SK-N-MC (cell line): ENCODE results near the gene KIF1A.

Source experiments
- DNase-seq: peaks from one replicate; pipeline ENCODE4 v3.0.0-alpha.2; 2011; ENCODE audit warnings: low read depth, low spot score
- H3K27ac ChIP-seq: fragments of 200-600 bp; sonication (generic); 2 replicates; pipeline ENCODE4 v1.5.1; 2016; ENCODE audit warnings: mixed run types
- H3K36me3 ChIP-seq: fragments of 200-600 bp; sonication (generic); 2 replicates; pipeline ENCODE4 v1.6.1; 2017; ENCODE audit warnings: antibody characterized with exemption, low read length, mixed read lengths; ENCODE audit not compliant: insufficient read depth
- H3K4me3 ChIP-seq: fragments of 200-600 bp; sonication (generic); 2 replicates; pipeline ENCODE4 v1.5.1; 2016
- H3K9ac ChIP-seq: fragments of 200-600 bp; sonication (generic); 2 replicates; pipeline ENCODE4 v1.8.0; 2017; ENCODE audit warnings: mixed run types, mixed read lengths; ENCODE audit not compliant: insufficient read length
- H3K9me3 ChIP-seq: fragments of 200-600 bp; sonication (generic); 2 replicates; pipeline ENCODE4 v1.6.1; 2017; ENCODE audit warnings: low read depth, mild to moderate bottlenecking, antibody characterized with exemption, low read length, moderate library complexity, mixed read lengths
- EZH2 ChIP-seq: fragments of 200-600 bp; sonication (generic); IDR thresholded peaks from one replicate; pipeline ENCODE4 v1.6.1; 2017; ENCODE audit warnings: antibody characterized with exemption
- FOXP2 ChIP-seq: optimal IDR thresholded peaks from 2 replicates; pipeline ENCODE3; 2011; ENCODE audit warnings: mild to moderate bottlenecking, moderate library complexity; ENCODE audit not compliant: insufficient read depth; ENCODE audit errors: extremely low read length, control extremely low read depth
- POLR2AphosphoS5 ChIP-seq: IDR thresholded peaks from 2 replicates; pipeline ENCODE4 v1.6.1; 2012; ENCODE audit warnings: mild to moderate bottlenecking, low read depth, low read length, borderline replicate concordance

The KIF1A gene

GRCh38 chr2:240736281-240737250, 83.5 kb downstream of the KIF1A start:
- H3K9me3 ChIP-seq: no peaks in the 10 kb centered on the region
- TF ChIP-seq FOXP2 (no peak), POLR2AphosphoS5 (no peak), EZH2 (no peak)
- no peak overlapping the region for H3K4me3 ChIP-seq
- no peak for DNase-seq
- H3K27ac ChIP-seq: no peak overlapping the region
- H3K9ac ChIP-seq: no peak overlapping the region
- H3K36me3 ChIP-seq: no peaks in the 10 kb centered on the region

DNA sequence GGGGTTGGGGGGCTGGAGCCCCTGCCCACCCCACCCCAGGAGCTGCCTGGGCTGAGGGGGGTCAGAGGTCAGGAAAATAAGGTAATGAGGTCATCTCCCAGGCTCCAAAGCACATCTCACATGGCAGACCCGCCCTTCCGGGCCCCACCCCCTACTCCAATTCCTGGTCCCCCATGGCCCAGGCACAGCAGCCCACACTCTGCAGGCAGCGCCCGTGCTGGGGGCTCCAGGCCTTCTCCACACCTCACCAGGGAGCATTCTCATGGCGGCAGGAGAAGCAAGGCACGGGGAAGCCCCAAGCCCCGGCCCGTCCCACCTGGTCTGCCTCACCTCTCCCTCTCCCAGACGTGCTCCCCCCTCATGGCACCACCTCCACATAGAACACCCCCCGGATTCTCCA, 84.5 kb downstream of the KIF1A start:
- Histone ChIP-seq H3K4me3 (no peak overlapping the region), H3K9ac (no peak overlapping the region), H3K27ac (no peak overlapping the region), H3K9me3 (no peaks in the 10 kb centered on the region), H3K36me3 (no peaks in the 10 kb centered on the region)
- no peak for TF ChIP-seq EZH2
- no peak for TF ChIP-seq FOXP2
- TF ChIP-seq POLR2AphosphoS5: no peak
- DNase-seq: no peak

DNA sequence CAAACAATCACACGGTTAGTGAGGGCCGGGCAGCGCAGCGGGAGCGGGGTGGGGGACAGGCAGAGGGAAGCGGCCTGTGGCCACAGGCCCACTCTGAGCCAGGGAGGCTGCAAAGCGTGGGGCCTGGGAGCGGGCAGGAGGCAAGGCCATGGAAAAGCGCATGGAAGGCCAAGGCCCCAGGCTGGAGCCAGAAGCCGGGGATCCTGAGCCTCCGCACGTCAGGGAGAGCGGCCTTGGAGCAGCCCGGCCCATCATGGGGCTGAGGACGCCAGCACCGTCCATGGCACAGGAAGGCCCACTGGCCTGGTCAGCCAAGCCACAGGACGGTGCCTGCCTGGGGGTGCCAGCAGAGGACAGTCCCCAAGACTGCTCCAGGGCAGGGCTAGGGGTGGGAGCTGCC, 85.3 kb downstream of the KIF1A start:
- Histone ChIP-seq H3K36me3 (no peaks in the 10 kb centered on the region), H3K4me3 (no peak overlapping the region), H3K9ac (no peak overlapping the region), H3K9me3 (no peaks in the 10 kb centered on the region), H3K27ac (no peak overlapping the region)
- TF ChIP-seq EZH2 (no peak), FOXP2 (no peak), POLR2AphosphoS5 (no peak)
- DNase-seq: no peak

DNA sequence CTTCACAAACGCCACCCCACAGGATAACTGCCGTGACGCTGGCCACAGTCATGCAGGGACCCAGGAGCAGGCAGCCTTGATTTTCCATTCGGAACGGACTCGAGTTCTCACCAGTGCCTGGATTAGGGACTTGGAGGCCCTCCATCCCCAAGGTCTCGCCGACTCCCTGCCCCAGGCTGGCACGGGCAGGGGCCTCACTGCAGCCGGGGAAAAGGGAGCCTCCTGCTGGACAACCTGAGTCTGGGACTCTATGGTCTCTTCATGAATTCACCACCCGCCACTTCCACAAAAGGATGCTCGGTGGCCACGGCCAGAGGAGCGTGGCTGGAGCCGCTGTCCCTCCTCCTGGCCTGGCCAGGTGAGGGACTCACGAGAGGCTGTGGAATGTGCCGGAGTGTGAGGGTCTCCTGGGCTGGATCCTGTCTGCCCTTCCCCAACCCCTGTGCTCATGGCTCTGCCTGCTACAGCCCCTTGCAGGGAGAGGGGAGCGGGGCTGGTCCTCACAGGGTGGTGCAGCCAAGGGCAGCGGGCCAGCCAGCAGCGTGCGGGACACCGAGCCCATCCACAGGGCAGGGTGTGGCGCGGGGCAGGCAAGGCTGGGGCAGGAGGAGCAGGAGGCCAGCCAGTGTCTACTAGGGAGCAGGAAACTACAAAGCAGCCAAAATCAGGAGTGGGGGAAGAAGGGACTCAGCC, 86.1 kb downstream of the KIF1A start:
- Histone ChIP-seq H3K36me3 (no peaks in the 10 kb centered on the region), H3K4me3 (no peak overlapping the region), H3K9me3 (no peaks in the 10 kb centered on the region), H3K9ac (no peak overlapping the region), H3K27ac (no peak overlapping the region)
- DNase-seq: no peak
- TF ChIP-seq FOXP2: no peak
- TF ChIP-seq POLR2AphosphoS5: no peak
- no peak for TF ChIP-seq EZH2

DNA sequence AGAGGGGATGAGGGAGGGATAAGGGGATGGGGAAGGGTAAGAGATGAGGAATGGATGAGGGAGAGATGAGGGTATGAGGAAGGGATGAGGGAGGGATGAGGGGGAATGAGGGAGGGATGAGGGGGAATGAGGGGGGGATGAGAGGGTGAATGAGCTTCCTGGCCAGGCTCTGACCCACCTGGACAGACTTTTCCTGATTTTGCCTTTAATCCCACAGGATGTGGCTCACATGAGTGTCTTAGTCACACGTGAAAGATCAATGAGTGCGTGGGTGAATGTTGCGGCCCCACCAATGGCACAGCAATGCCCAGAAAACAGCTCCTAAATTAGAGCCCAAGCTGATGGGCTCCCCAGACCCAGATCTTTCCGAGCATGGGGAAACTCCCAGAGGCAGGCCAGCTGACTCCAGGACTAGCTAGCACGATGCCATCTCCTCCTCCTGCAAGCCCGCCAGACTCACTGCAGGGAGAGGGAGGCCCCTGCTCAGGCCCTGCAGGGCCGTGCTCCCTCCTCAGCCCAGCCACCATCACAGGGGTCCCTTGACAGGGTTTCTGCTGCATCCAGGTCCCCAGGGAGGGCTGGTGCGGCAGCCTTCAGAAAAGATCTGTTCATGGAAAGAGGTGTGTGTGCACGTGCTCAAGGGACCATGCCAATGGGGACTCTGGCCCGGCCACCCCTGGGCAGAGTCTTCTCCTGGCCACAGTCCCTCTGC, 87.0 kb downstream of the KIF1A start:
- H3K9ac ChIP-seq: no peak overlapping the region
- TF ChIP-seq POLR2AphosphoS5 (no peak), EZH2 (no peak), FOXP2 (no peak)

GRCh38 chr2:240732184-240732583, 87.8 kb downstream of the KIF1A start:
- Histone ChIP-seq H3K9me3 (no peaks in the 10 kb centered on the region), H3K9ac (no peak overlapping the region), H3K36me3 (no peaks in the 10 kb centered on the region), H3K4me3 (no peak overlapping the region), H3K27ac (no peak overlapping the region)
- TF ChIP-seq FOXP2 (no peak), POLR2AphosphoS5 (no peak), EZH2 (no peak)
- DNase-seq: no peak

More for the DNA sequence above, 87.0 kb downstream of the KIF1A start:
- Histone ChIP-seq H3K27ac (no peak overlapping the region), H3K4me3 (no peak overlapping the region), H3K9me3 (no peaks in the 10 kb centered on the region), H3K36me3 (no peaks in the 10 kb centered on the region)
- no peak for DNase-seq

DNA sequence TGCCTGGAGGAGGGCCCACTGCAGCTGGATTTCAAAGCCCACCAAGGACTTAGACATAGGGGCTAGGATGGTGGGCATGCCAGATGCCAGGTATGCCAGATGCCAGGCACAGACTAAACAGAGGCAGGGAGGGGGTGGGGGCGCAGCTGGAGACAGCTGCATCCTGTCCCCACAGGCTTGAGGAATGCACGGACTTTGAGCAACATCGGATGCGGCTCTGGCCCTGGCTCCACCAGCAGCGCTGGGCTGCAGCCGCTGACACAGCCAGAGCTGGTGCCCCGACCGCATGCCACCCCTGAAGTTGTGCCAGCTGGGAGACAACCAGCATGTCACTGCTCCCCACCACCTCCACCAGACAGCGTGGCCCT, 88.9 kb downstream of the KIF1A start:
- Histone ChIP-seq H3K4me3 (no peak overlapping the region), H3K36me3 (no peaks in the 10 kb centered on the region), H3K27ac (no peak overlapping the region), H3K9me3 (no peaks in the 10 kb centered on the region), H3K9ac (no peak overlapping the region)
- no peak for DNase-seq
- TF ChIP-seq EZH2 (no peak), FOXP2 (no peak), POLR2AphosphoS5 (no peak)
